ENCODE measurements around the gene CNTNAP2. TPM values are rescaled to one million over a fixed set of nuclear protein-coding genes. Genes with fewer than 3 reads are reported as not detected.

CNTNAP2 gene
- total RNA-seq, 1 donor from 2014 or later = not detected

DNA sequence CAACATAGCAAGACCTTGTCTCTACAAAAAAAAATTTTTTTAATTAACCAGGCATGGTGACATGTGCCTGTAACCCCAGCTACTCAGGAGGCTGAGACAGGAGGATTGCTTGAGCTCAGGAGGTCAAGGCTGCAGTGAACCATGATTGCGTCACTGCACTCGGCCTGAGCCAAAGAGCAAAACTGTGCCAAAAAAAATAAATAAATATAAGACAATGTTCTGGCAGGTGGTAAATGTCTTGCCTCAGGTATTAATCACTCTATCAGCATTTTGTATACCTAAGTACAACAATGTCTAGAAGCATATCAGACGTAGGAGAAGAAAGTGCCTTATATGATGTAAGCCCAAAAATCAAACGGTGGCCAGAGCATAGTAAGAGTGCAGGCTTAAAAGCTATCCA lies 2046.2 kb downstream of the CNTNAP2 start:
- intact Hi-C loops (cut with micrococcal nuclease) = no loop called here

DNA sequence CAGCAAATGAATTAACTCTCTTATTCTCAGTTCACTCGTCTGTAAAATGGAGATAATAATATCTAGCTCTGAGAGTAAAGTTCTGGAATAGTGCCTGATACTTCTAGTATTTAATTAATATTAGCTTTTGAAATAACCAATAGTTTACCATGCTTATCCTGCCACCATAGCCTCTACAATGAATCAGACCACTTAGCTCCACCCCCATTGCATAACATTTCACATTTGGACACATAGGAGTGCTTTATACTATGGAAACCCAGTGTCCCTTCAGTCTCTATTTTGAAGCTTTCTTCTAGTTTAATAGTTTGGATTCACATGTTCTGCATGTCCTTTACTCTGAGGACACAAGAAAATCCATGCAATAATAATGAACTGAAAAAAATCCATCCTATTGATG lies 2046.6 kb downstream of the CNTNAP2 start:
- intact Hi-C loops (cut with micrococcal nuclease) = no loop called here

- intact Hi-C loops (cut with micrococcal nuclease) = no loop called here
Measured at GRCh38 chr7:148172920-148173319, 2056.3 kb downstream of the CNTNAP2 start.

DNA sequence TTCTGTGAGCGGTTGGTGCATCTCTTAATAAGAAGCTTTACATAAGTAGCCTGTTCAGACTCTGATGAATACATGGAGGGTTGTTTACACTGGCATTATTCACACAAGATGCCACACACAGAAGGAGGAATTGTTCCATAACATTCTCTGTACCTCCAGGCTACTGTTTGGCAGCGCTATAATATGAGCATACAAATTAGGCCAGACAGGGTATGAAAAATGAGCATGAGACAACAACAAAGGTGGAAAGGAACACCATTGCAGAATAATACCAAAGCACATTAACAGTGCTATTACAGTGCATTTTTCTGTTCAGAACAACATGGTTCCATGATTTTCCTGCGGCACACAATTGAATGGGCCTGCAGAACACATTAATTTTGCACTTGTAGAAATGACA lies 2056.8 kb downstream of the CNTNAP2 start:
- intact Hi-C loops (cut with micrococcal nuclease) = no loop called here

DNA sequence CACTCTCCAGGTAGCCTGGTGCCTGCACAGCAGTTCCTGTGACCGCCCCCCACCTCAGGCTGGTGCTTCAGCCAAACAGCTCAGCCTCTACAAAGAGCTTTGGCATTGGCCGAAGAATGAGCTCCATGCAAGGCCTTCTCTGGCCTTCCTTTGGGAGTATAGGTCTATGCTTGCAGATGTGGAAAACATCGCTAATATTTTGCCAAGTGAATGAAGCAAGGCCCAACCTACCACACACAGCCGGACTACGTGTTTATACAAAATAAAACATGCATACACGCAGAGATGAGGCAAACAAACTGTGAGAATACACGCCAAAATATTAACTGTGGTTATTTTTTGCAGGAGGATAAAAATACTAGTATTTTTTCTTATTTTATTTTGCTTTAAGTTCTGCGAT lies 2057.8 kb downstream of the CNTNAP2 start:
- intact Hi-C loops (cut with micrococcal nuclease) = no loop called here

- intact Hi-C loops (cut with micrococcal nuclease) = no loop called here
Measured at GRCh38 chr7:148175512-148175911, 2058.9 kb downstream of the CNTNAP2 start.

GRCh38 chr7:148177972-148178371 lies 2061.4 kb downstream of the CNTNAP2 start:
- intact Hi-C loops (cut with micrococcal nuclease) = no loop called here

DNA sequence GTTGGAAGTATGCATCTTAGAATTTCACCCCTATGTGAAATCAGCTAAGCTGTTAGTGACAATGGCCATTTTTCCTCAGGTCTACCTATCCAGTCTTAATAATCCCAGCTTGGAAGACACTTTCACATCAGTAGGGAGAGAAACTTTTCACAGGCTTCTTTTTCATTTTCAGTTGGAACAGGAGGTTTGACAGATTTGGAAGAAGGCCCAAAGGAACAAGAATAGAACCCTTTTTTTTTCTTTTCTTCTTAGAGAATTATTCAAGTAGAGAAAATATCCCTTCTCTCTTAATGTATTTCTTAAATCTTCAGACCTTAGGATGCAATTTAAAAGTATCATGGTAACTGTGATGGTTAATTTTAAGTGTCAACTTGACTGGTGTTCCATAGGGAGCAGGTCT lies 2063.5 kb downstream of the CNTNAP2 start:
- intact Hi-C loops (cut with micrococcal nuclease) = no loop called here

- intact Hi-C loops (cut with micrococcal nuclease) = no loop called here
Measured at GRCh38 chr7:148182264-148182663, 2065.7 kb downstream of the CNTNAP2 start.

DNA sequence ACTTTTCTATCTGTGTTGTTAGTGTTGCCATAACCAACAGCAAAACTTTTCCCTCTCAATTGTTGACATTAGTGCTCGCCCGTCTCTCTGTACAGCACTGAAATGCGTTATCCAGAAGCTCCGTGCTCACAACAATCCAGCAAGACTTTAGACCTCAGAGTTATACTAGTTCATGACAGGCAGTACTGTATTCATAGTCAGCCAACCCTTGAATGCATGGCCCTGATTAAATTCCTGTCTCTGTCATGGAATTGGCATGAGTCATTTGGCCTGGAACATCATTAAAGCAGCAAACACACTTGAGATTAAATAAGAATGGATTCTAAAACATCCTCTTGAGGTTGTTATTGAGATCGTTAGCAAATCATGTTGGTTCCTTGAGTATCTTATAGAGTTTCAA lies 2068.4 kb downstream of the CNTNAP2 start:
- intact Hi-C loops (cut with micrococcal nuclease) = no loop called here

DNA sequence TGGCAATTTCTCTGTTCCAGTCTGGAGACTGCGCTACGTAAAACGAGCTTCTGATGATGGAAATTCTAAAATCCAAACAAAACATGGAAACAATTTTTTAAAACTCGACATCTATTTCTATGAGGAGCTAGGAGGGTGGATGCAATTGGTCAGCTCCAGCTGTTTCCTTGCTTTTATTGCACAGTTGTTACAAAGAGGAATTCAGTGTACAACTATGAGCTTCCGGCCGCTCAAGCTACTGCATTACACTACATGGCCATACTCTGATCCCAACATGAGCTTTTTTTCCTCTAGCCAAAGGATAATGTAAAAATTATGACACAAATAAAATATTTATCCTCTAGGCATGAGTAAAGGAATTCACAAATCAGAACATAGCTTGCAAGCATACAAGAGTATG lies 2070.9 kb downstream of the CNTNAP2 start:
- intact Hi-C loops (cut with micrococcal nuclease) = no loop called here

- intact Hi-C loops (cut with micrococcal nuclease) = no loop called here
Measured at GRCh38 chr7:148191391-148192065, 2074.9 kb downstream of the CNTNAP2 start.

DNA sequence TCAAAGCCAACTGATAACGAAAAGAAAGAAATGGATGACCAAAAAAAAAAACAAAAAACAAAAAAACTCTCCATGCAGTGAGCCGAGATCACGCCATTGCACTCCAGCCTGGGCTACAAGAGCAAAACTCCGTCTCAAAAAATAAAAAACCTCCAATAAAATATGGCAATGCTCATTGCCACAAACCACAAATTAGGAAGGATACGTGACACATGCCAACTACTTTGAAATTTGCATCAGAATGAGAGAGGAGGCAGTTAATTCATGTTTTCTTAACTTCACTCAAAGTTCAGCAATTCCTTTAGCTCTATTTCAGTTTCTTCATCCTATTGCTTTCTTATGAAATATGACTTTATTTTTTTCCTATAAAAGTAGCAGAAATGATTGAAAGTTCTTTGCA lies 2075.9 kb downstream of the CNTNAP2 start:
- intact Hi-C loops (cut with micrococcal nuclease) = no loop called here

DNA sequence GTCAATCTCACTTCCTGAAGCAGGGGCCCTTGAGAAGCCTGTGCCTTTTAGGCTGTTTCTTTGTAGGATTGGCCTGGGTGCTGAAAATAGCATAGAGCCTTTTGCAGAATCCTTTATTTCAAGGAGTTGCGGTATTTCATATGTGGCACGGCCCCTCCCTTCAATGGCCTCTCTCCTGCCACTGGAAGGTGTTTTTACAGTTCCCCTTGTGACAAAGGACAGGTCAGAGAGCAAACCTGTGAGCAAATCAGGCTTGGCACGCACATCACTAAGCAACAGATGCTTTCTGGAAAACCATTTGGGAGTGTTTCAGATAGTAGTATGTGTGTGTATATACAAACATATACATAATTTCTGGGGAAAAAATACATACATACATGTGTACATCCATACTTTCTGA lies 2085.4 kb downstream of the CNTNAP2 start:
- intact Hi-C loops (cut with micrococcal nuclease) = no loop called here

- intact Hi-C loops (cut with micrococcal nuclease) = no loop called here
Measured at GRCh38 chr7:148204639-148205304, 2088.2 kb downstream of the CNTNAP2 start.

- intact Hi-C loops (cut with micrococcal nuclease) = no loop called here
Measured at GRCh38 chr7:148209643-148210190, 2093.1 kb downstream of the CNTNAP2 start.

- intact Hi-C loops (cut with micrococcal nuclease) = no loop called here
Measured at GRCh38 chr7:148210804-148211325, 2094.3 kb downstream of the CNTNAP2 start.

GRCh38 chr7:148211740-148212151 lies 2095.1 kb downstream of the CNTNAP2 start:
- intact Hi-C loops (cut with micrococcal nuclease) = no loop called here

DNA sequence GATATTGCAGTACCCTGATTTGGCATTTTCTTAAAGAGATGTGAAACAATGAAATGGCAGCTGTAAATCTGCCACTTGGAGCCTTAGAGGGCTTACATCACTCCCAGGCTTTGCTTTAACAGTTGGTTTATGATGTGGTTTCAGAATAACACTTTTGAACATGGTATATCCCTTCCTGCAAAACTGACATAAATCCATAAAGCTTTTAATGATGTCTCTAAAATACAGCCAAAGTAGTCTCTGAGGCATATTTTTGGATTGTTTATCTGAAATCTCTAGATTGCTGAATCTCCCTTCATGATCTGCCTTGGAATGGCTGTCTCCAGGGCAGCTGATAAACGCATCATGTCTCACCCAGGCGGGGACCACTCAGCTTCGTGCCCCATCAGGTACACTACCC lies 2096.1 kb downstream of the CNTNAP2 start:
- intact Hi-C loops (cut with micrococcal nuclease) = no loop called here

DNA sequence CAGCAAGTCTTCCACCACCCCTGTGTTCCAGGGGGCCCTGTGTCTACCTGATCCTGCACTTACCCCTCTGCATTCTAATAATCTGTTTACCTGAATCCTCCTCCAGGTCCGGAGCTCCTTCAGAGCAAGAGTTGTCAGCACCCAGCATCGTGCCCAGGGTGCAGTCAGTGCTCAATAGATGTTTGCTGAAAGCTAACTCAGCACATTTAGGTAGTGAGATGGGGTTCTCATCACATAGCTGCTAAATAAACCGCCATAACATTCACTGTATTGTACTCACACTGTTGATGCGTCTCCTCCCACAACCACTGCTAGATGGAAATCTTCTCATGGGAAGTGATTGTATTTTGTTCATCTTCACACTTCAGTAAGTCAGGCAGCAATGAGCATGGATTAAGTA lies 2097.5 kb downstream of the CNTNAP2 start:
- intact Hi-C loops (cut with micrococcal nuclease) = no loop called here

GRCh38 chr7:148218603-148219002 lies 2102.0 kb downstream of the CNTNAP2 start:
- intact Hi-C loops (cut with micrococcal nuclease) = no loop called here

DNA sequence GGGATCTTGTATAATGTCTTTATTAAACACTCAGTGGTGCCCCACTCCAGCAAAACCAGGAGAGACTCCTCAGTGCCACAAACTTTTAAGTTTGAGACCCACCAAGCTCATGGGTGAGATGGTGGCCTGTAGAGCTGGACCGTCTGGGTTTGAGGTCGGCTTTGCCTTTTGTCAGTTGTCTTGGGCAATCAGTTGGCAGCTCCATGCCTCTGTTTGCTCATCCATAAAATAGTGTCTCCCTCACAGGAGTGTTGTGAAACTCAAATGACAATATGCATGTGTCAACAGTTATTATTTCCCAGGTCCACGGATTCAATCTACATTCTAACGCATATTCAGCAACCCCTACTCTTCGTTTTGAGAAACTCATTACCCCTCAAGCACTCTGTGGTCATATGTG lies 2106.1 kb downstream of the CNTNAP2 start:
- intact Hi-C loops (cut with micrococcal nuclease) = no loop called here

DNA sequence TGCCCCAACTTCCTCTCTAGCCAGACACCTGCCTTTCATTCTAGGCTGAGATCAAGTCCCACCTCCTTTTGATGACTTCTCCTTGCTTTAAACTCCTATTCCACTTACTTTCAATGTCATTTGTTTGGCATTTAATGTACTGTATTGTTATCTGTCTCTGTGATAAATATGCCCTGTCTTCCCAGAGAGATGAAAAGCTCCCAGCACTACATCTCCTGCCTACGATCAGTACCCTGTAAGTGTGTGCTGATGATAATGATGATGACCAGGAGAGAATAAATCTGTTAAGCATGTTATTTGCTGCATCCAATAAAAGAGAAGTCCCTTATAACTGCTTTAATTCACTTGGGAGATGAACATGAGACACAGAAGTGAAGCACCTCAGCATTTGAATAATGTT lies 2106.6 kb downstream of the CNTNAP2 start:
- intact Hi-C loops (cut with micrococcal nuclease) = no loop called here
